Panc1 (cell line): Measurements from ENCODE around the gene SPACA5.

Source experiments
- CTCF ChIP-seq: fragments of 450-650 bp; IDR thresholded peaks from 2 replicates; pipeline ENCODE4 v1.5.1; 2017; ENCODE audit warnings: mild to moderate bottlenecking
- POLR2AphosphoS5 ChIP-seq: IDR thresholded peaks from 2 replicates; pipeline ENCODE4 v1.6.1; 2012; ENCODE audit warnings: mild to moderate bottlenecking, low read depth, low read length, moderate library complexity
- REST ChIP-seq, 2 experiments: IDR thresholded peaks; 2 replicates each; pipeline ENCODE4 v1.6.1; 2011 to 2012; ENCODE audit warnings: low read depth in 2 of 2, control low read depth in 1 of 2, low read length in 1 of 2, mild to moderate bottlenecking in 1 of 2, moderate library complexity in 1 of 2; ENCODE audit not compliant: insufficient read depth in 1 of 2
- SIN3A ChIP-seq: IDR thresholded peaks from 2 replicates; pipeline ENCODE4 v1.6.1; 2012; ENCODE audit warnings: low read depth, mild to moderate bottlenecking, low read length, moderate library complexity, borderline replicate concordance; ENCODE audit not compliant: insufficient read depth
- TCF7L2 ChIP-seq: IDR thresholded peaks from 2 replicates; pipeline ENCODE4 v1.6.1; 2011; ENCODE audit warnings: mild to moderate bottlenecking, low read depth, low read length, inconsistent platforms

- TF ChIP-seq POLR2AphosphoS5 = no peak
- TF ChIP-seq CTCF = no peak
- no peak for TF ChIP-seq TCF7L2
- TF ChIP-seq SIN3A = no peak
- TF ChIP-seq REST (IDR thresholded peaks at IDR 0.05; ENCODE audit: insufficient read depth in 1 of 2, low read depth in 2 of 2, low read length in 1 of 2) = no peak
These were observed 3.9 kb upstream of the SPACA5 start for GRCh38 chrX:48002929-48003328.
